Central memory CD8-positive, alpha-beta T cell (primary cell): Measurements from ENCODE around the gene SREBF1.
A peak's percentile ranks its signal among the peaks of the same experiment; 100 is the strongest.

Experiments used
- ATAC-seq: fragments of 150-1000 bp; cut with Tn5 transposase; replicated peaks from 2 replicates; pipeline ENCODE4 v1.10.0; 2022; ENCODE audit warnings: mild to moderate bottlenecking, moderate FRiP score, moderate number of reproducible peaks; ENCODE audit not compliant: poor library complexity, severe bottlenecking; ENCODE audit errors: extremely low read depth
- DNase-seq, 2 donors: peaks; one replicate each; pipeline ENCODE4 v3.0.0; 2021; ENCODE audit warnings: low spot score in 2 of 2
- H3K27ac Mint-ChIP-seq: one replicate; pipeline ENCODE4 v1.8.0; 2022; ENCODE audit warnings: low read depth, mild to moderate bottlenecking, moderate library complexity, mixed read lengths
- H3K27me3 Mint-ChIP-seq: one replicate; pipeline ENCODE4 v1.8.0; 2022; ENCODE audit warnings: mixed read lengths
- H3K36me3 Mint-ChIP-seq: one replicate; pipeline ENCODE4 v1.8.0; 2022; ENCODE audit warnings: mild to moderate bottlenecking, moderate library complexity, mixed read lengths; ENCODE audit not compliant: insufficient read depth
- H3K4me1 Mint-ChIP-seq: one replicate; pipeline ENCODE4 v1.8.0; 2022; ENCODE audit warnings: mixed read lengths
- H3K4me3 Mint-ChIP-seq: one replicate; pipeline ENCODE4 v1.8.0; 2022; ENCODE audit warnings: mild to moderate bottlenecking, moderate library complexity, mixed read lengths
- H3K9me3 Mint-ChIP-seq: one replicate; pipeline ENCODE4 v1.8.0; 2022; ENCODE audit warnings: mixed read lengths

SREBF1 gene

DNA sequence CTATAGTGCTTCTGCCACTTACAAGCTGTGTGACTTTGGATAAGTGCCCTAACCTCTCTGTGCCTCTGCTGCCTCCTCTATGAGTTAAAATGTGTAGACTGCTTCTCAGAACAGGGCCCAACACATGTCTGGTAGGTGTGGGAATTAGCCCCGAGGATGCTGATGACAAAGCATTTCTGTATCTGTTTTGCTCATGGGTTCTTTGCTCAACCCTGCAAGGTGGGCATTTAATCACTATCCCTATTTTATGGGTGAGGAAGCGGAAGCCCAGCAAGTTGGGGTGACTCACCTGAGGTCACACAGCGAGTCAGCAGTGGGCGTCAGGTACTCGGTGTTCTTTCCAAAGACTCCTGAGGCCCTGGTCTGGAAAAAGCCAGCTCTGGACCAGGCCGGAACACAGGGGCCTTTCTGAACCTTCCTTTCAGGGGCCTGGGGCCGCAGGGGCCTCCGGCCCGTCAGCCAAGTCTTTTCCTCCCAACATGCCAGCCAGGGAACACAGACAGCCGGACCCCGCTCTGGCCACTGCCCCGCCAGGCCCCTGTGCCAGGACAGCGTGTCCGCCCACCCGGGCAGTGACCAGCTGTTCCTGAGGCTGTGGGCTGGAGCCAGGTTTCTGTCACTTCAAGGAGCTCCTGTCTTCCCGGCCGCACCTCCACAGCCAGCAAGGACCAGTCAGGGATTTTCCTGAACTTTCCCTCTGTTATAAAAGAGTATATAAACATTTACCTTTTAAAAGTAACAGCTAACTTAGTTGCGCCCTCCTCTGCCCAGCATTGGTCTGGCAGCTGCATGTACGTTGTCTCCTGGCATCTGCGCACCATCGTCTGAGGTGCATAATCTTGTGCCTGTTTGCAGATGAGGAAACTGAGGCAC is 62.5 kb downstream of the SREBF1 start:
- Mint-ChIP-seq H3K4me3 (no peak overlapping the region), H3K36me3 (no peaks in the 10 kb centered on the region), H3K27ac (peak overlapping the region; percentile 58), H3K4me1 (peaks cover 4% of the 10 kb centered on the region), H3K9me3 (no peaks in the 10 kb centered on the region), H3K27me3 (no peaks in the 10 kb centered on the region)
- DNase-seq = no peak
- ATAC-seq = no peak

DNA sequence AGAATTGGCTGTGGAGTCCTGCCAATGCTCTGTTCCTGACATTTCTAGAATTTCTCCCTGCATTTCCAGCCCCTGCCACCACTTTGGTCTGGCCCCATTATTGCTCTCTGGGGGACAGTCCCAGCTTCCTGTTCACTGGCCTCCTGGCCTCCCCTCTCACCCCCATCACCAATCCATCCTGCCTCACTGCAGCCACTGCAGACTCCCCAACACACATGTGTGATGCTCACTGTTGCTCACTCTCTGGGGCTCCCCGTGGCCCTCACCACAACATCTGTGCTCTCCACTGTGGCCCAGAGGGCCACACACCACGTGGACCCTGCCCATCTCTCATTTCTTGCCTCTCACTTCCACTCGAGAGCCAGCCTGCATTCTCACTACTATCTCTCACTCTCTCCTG is 64.6 kb downstream of the SREBF1 start:
- DNase-seq (no peak), ATAC-seq (no peak)
- Mint-ChIP-seq H3K27me3 (no peaks in the 10 kb centered on the region), H3K4me1 (peaks cover 14% of the 10 kb centered on the region), H3K9me3 (no peaks in the 10 kb centered on the region), H3K36me3 (no peaks in the 10 kb centered on the region), H3K4me3 (no peak overlapping the region), H3K27ac (no peak overlapping the region)

DNA sequence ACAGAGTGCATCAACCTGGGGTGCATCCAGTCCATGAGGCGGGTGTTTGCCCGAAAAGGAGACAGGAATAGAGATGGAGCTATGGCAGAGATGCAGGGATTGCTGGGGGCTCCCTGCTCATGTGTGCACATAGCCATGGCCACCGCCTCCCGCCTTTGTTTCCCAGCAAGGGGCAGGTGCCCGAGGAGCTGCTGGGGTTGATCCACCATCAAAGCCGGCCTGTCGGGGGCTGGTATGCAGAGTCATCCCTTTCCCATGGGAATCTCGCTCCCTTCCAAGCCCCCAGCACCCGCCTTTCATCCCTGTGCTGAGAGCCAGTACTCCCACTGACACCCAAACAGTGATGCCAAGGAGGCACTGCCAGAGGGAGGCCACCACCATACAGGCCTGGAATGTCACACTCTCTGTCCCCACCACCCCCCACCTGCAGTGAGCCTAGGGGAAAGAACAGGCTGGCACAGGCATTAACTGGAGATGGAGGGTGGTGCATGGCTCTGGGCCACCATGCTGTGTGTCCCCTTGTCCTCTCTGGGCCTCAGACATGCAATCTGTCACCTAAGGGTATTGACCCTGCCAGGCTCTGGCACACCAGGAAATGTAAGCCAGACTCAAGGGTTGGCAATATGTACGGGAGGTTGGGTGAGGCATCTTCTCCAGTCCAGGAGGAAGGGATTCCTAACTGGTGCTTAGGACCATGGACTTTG is 65.1 kb downstream of the SREBF1 start:
- Mint-ChIP-seq H3K27me3 (no peaks in the 10 kb centered on the region), H3K9me3 (no peaks in the 10 kb centered on the region), H3K4me3 (no peak overlapping the region), H3K36me3 (no peaks in the 10 kb centered on the region), H3K4me1 (peaks cover 14% of the 10 kb centered on the region), H3K27ac (no peak overlapping the region)
- no peak for DNase-seq
- ATAC-seq = no peak

DNA sequence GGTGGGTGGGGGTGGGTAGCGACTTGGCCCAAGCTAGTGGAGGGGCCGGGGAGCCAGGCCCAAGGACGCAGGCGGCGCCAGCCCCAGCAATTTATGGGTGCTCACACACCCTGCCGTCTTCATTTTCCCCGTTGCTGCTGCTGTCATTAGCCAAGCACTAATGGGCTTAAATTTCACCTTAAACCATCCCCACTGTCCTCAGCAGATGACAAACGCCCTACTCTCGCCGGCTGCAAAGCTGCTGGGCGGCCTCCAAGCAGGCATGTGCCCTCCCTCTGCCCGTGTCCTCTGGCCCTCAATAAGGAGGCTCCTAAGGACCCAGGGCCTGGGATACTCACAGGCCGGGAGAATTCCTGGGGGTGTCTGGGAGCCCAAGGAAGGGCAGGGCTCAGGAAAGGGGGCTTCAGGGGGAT is 66.1 kb downstream of the SREBF1 start:
- peak overlapping the region; percentile 35 for H3K27ac Mint-ChIP-seq
- DNase-seq (no peak), ATAC-seq (no peak)
- H3K4me1 Mint-ChIP-seq = peaks cover 14% of the 10 kb centered on the region
- H3K4me3 Mint-ChIP-seq = no peak overlapping the region
- no peaks in the 10 kb centered on the region for H3K9me3 Mint-ChIP-seq
- no peaks in the 10 kb centered on the region for H3K27me3 Mint-ChIP-seq
- no peaks in the 10 kb centered on the region for H3K36me3 Mint-ChIP-seq

DNA sequence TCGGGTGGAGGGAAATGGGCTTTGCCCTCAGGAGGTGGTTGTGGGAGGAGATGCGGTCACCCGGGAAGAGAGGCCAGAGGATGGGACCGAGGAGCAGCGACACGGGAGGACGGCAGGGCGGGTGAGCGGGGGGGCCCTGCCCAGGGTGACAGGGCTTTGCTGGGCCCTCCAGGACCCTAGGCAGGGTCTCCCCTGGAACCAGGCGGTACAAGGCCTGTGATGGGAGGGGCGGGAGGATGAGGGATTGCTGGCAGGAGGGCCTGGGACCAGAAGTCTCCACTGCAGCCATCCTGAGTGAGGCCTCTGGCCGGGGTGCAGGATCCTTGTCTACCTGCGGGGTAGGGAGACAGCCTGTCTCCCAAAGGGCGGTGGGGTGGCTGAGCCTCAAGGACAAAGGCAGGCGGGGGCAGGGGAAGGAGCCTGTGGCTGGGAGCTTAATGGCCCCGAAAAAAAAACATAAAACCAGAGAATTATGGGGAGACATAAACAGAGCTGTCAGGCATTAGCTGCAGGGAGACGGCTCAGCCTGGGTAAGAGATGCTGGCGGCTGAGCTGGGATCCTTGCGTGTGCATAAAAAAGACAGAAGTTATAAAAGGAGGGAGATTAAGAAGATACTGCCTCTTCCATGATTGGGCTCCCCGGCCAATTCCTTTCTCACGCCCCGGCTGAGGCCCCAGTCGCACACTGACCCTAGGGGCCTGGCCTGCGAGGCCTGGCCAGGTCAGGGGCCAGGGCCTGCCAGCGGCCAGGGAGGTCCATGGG is 66.7 kb downstream of the SREBF1 start:
- Mint-ChIP-seq H3K4me1 (peaks cover 14% of the 10 kb centered on the region), H3K27ac (peak overlapping the region; percentile 64), H3K36me3 (no peaks in the 10 kb centered on the region), H3K27me3 (no peaks in the 10 kb centered on the region), H3K4me3 (no peak overlapping the region), H3K9me3 (no peaks in the 10 kb centered on the region)
- no peak for ATAC-seq
- no peak for DNase-seq

DNA sequence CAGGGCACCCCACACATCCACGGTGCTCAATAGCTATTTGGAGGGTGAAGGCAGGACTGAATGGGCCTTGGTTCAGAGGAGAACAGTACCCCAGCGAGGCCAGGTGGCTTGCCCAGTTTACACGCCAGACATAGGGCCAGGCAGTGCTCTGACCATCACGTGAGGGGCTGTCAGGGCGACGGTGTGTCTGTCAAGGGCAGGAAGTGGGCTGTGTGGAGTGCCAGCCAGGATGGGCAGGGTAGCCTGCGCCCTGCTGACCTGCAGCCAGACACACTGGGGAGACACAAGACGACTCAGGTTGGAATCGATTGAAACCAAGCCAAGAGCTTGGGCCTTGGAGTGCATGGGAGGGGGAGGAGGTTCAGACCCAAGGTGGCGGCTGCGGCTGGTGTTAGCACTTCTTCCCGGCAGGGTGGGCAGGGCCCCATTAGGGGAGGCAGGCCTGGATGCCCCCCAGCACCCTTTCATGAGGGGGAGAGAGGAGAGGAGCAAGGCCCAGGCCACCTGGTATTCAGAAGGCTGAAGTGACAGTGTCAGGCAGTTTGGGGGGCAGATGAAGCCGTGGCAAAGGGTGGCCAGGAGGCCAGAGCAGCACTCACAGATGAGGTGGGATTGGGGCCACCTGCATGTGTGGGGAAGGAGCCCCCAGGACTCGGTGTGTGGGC is 68.2 kb downstream of the SREBF1 start:
- H3K36me3 Mint-ChIP-seq = peaks cover 4% of the 10 kb centered on the region
- H3K4me1 Mint-ChIP-seq = peaks cover 14% of the 10 kb centered on the region
- no peak overlapping the region for H3K4me3 Mint-ChIP-seq
- H3K9me3 Mint-ChIP-seq = no peaks in the 10 kb centered on the region
- no peak for DNase-seq
- ATAC-seq = no peak
- H3K27me3 Mint-ChIP-seq = no peaks in the 10 kb centered on the region
- H3K27ac Mint-ChIP-seq = peak overlapping the region; percentile 64

DNA sequence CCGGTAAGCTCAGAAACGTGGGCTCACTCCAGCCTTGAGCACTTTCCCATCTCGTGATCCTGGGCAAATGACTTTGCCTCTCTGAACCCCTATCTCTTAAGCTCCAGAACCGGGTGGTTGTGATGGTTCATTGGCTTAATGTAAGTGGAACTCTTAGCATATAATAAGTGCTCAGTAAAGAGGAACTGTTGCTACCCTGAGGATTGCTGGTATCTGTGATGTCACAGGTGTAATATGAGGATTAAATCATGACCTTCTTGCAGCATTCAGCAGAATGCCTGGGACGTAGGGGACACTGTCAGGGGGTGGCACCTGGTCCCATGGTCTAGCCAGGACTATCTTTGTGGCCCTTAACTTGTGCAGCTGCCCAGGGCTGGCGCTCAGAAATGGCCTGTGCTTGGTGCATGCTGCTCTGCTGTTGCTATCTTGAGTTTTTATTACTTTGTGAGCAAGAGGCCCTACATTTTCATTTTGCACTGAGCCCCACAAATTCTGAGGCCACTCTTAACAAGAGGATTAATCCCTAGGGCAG is 68.8 kb downstream of the SREBF1 start:
- Mint-ChIP-seq H3K9me3 (no peaks in the 10 kb centered on the region), H3K27ac (no peak overlapping the region), H3K36me3 (peaks cover 7% of the 10 kb centered on the region), H3K4me1 (peaks cover 14% of the 10 kb centered on the region), H3K27me3 (no peaks in the 10 kb centered on the region), H3K4me3 (no peak overlapping the region)
- DNase-seq = no peak
- no peak for ATAC-seq

DNA sequence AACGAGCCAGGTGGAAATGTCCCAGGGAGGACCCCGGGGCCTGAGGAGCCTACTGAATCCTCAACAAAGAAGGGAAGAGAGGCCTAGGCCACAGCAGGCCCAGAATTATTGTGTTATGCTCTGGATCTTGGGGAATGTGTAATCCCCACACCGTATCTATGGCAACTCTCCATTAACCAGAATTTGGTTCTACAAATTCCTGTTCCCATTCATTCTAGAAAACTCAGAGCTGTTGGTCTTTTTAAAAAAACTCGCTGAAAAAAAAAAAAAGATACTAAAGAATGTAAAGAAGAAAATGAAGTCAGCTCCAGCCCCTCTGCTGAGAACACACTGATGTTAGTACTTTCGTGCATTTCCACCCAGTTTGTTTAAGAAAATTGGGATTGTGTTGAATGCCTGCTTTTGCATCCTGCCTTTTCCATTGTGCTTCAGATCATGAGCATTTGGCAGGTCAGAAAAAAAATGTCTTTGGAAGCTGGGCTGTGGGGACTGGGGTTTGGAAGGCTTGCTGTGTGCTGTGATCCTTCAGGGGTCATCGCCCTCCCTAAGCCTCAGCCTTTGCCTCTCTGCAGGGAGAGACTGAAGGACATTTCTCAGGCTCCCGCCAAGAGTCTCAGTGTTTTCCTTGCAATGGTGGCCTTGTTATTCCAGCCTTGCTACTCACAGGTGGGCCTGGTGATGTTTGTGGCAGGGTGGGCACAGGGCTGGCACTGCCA is 69.5 kb downstream of the SREBF1 start:
- no peaks in the 10 kb centered on the region for H3K27me3 Mint-ChIP-seq

DNA sequence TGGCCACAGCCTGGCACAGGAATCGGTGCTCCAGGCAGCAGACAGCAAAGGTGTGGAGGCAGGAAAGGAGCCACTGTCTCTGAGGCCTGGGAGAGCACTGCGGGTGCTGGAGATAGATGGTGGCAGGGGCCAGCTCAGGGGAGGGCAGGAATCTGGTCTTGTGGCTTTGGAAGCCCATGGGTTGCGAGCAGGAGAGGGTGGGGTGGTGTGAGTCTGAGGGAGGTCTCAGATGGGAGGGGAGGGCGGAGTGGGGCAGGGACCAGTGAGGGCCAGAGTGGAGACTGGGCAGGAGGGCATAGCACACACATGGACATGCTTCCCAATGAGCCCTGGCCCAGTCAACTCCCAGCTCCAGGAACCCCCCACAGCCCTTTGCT is 70.1 kb downstream of the SREBF1 start:
- H3K4me3 Mint-ChIP-seq = no peak overlapping the region
- H3K36me3 Mint-ChIP-seq = peaks cover 10% of the 10 kb centered on the region
- H3K27me3 Mint-ChIP-seq = no peaks in the 10 kb centered on the region
- peaks cover 14% of the 10 kb centered on the region for H3K4me1 Mint-ChIP-seq
- H3K27ac Mint-ChIP-seq = no peak overlapping the region
- ATAC-seq (no peak), DNase-seq (no peak)
- H3K9me3 Mint-ChIP-seq = no peaks in the 10 kb centered on the region

More for the DNA sequence above, 69.5 kb downstream of the SREBF1 start:
- DNase-seq (no peak), ATAC-seq (no peak)
- peaks cover 14% of the 10 kb centered on the region for H3K4me1 Mint-ChIP-seq
- peaks cover 7% of the 10 kb centered on the region for H3K36me3 Mint-ChIP-seq
- H3K9me3 Mint-ChIP-seq = no peaks in the 10 kb centered on the region
- H3K27ac Mint-ChIP-seq = no peak overlapping the region
- H3K4me3 Mint-ChIP-seq = no peak overlapping the region

DNA sequence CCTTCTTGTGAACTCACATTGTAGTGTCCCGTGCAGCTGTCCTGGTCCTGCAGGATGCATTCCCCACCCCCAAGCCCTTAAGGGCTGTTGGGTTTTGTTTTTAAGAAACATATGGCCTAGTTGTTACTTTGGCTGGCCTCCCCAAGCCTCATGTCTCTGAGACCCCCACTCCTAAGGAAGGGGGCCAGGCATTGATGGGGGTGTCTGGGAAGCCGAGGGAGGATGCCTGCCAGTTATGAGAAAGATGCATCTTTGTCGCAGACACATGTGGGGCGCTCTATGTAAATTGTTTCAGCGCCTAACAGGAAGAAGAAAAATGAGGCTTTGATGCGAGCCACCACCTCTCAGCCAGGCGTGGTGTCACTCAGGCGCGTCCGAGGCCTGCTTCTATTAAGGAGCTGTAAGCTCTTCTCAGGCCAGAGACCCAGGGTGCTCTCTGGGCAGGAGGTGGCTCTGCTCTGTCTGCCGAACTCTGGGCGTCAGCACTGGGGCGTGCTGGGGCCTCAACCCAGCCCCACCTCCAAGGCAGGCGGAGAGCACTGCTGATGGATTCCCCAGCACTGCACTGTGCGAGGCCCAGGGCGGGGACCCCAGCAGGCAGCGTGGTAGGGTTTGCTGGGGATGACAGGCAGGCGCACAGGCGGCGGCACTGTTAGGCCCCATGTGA is 70.6 kb downstream of the SREBF1 start:
- no peak overlapping the region for H3K27ac Mint-ChIP-seq
- peaks cover 14% of the 10 kb centered on the region for H3K4me1 Mint-ChIP-seq
- no peaks in the 10 kb centered on the region for H3K27me3 Mint-ChIP-seq
- peaks cover 10% of the 10 kb centered on the region for H3K36me3 Mint-ChIP-seq
- H3K9me3 Mint-ChIP-seq = no peaks in the 10 kb centered on the region
- no peak for ATAC-seq
- no peak for DNase-seq
- no peak overlapping the region for H3K4me3 Mint-ChIP-seq

DNA sequence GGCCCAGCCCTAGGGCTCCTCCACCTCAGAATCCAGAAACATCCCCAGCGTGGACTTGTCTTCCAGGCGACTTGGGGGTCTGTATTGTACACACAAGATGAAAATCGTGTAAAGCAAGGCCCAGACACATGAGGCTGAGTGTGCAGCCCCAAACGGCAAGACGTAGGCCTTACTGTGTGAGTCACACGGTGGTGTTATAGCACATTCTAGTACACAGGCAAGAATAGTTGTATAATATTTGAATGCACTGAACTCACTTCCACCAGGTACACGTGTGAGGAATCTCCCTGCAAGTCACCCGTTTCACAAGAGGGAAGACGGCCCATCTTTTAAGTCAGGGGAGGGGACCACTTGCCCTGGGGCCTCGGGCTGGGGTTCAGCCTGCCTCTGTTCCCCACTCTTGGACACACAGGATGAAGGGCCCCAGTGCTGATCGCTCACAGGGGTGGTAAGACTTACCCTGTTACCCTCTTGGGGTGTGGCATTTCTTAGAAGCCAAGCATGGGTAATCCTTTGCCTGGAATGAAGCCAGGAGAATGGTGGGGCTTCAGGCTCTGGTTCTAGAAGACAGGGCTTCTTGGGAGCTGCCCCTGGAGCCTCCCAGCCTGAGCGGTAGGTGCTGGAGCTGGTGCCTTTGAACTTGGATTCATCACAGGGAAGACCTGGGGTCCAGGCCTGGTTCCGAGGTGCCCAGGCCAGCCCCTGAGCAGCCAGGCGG is 71.3 kb downstream of the SREBF1 start:
- DNase-seq = no peak
- Mint-ChIP-seq H3K9me3 (no peaks in the 10 kb centered on the region), H3K4me1 (peaks cover 14% of the 10 kb centered on the region), H3K36me3 (peaks cover 10% of the 10 kb centered on the region), H3K27me3 (no peaks in the 10 kb centered on the region), H3K4me3 (no peak overlapping the region), H3K27ac (no peak overlapping the region)
- ATAC-seq = no peak
